Fibroblast of peridontal ligament (primary cell): ENCODE measurements around the gene B3GNT4.
"Not testable (repeated sequence)": the region's sequence is repeated elsewhere in the genome, so short reads cannot be mapped to it uniquely, and the experiment has no call there.

ENCODE experiments used
- DNase-seq: peaks from one replicate; pipeline ENCODE4 v3.0.0-alpha.2; 2010; ENCODE audit errors: extremely low read depth

The B3GNT4 gene

DNA sequence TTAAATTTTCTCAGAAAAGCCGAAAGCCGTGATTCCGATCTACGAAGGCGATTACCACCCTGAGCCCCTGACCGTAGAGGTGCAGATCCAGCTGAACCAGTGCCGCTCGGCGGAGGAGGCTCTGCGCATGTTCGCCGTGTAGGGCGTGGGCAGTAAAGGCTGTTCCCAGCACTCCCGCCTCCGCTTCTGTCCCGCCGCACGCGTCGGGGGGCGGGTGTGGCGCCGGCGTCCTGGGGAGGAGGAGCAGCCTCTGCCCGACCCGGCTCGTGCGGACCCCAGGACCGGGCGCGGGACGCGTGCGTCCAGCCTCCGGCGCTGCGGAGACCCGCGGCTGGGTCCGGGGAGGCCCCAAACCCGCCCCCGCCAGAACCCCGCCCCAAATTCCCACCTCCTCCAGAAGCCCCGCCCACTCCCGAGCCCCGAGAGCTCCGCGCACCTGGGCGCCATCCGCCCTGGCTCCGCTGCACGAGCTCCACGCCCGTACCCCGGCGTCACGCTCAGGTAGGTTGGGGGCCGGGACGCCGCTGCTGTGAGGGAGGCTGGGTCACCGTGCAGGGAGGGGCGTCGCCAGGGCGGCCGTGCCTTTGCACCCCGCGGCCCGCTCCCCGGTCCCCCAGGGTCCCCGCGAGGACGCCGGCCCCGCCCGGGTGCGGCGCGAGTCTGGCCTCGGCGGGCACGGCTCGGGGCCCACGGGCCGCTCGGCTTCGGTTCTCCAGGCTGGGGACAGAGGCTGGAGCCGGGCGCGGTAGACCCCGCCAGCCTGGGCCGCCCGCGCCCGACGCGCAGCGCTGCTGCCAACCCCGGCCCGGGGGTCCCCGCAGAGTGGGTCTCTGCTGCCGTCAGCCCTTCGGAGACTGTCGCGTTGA lies at the start of gene B3GNT4:
B3GNT4 (plus strand) TSS at position 409 of the 866 bp plus-strand sequence. CDS start 910 bp downstream, outside the sequence.
- DNase-seq = peak; percentile 25

DNA sequence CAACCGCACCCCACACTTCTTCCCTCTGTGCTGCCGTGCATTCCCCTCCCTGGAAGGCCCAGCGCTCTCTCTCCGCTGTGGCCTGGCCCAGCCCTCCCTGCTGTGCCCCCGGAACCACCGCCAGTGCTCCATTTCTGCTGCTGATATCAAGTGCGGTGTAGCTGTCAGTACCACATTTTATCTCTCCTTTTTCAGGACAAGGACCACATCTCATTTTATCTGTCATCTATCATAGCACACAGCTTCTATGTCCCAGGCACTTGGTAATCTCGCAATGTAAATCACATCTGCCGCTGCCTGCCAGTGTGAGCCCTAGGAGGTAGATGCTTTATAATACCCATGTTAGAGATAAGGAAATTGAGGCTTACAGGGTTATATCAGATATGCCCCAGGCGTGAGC lies 47.8 kb upstream of the B3GNT4 start:
- no peak for DNase-seq

DNA sequence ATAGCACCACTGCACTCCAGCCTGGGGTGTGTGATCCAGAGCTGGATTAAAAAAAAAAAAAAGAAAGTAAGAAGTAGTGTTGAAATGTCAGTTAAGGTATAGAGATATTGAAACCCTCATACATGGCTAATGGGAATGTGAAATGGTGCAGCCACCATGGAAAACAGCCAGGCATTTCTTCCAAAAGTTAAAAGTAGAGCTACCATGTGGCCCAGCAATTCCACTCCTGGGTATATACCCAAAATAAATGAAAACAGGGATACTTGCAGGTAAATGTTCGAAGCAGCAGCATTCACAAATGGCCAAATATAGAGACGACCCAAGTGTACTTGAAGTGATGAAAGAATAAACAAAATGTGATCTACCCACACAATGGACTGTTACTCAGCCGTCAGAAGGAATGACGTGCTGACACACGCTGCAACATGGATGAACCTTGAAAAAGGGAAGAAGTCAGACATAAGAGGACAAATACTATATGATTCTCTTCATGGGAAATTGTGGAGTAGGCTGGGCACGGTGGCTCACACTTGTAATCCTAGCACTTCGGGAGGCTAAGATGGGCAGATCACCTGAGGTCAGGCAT lies 44.7 kb upstream of the B3GNT4 start:
- DNase-seq = no peak

DNA sequence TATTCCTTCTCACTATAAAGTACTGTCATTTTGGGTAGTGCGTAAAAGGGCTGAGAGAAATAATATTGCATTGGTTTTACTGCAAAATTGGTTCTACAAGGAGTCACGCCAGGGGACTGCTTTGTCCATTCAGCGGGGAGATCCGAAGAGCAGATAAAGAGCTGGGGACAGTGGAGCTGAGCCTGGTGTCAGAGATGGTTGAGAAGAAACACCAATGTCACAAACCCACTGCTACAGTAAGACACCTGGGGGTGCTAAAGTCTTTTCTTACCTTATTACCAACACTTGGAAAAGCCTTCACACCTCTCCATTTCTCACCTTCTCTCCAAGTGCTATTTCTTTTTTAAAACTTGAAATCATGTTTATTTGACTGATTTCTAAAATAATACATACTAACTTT lies 43.6 kb upstream of the B3GNT4 start:
- no peak for DNase-seq

DNA sequence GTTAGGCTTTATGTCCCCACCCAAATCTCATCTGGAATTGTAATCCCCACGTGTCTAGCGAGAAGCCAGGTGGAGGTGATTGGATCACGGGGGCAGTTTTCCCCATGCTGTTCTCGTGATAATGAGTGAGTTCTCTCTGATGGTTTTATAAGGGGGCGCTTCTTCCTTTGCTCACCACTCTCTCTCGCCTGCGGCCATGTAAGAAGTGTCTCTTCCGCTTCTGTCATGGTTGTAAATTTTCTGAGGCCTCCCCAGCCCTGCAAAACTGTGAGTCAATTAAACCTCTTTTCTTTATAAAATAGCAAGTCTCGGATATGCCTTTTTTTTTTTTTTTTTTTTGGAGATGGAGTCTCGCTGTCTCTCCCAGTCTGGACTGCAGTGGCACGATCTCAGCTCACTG lies 42.7 kb upstream of the B3GNT4 start:
- DNase-seq = no peak

DNA sequence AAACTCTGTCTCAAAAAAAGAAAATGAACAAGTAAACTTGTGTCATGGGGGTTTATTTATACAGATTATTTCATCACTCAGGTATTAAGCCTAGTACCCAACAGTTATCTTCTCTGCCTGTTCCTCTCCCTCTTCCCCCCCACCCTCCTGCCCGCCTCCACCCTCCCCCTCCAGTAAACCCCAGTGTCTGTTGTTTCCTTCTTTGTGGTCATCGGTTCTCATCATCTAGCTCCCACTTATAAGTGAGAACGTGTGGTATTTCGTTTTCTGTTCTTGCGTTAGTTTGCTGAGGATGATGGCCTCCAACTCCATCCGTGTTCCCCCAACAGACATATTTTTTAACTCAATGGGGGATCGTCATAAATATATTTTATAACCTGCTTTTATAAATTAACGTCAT lies 41.8 kb upstream of the B3GNT4 start:
- no peak for DNase-seq

DNA sequence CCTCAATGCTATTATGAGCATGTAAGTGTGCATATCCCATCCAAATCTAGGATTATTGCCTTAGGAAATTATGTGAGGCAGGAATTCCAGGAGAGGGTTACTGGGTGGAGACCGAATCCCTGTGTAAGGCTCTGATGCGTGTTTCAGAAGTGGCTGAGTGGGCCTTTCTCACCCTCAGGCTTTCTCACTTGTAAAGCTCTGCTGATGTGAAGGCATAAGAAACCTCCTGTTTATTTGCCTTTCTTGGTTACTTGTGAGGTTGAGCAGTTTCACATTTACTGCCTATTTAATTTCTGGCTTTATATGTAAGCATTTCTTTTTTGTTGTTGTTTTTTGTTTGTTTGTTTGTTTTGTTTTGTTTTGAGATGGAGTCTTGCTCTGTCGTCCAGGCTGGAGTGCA lies 40.5 kb upstream of the B3GNT4 start:
- no peak for DNase-seq

DNA sequence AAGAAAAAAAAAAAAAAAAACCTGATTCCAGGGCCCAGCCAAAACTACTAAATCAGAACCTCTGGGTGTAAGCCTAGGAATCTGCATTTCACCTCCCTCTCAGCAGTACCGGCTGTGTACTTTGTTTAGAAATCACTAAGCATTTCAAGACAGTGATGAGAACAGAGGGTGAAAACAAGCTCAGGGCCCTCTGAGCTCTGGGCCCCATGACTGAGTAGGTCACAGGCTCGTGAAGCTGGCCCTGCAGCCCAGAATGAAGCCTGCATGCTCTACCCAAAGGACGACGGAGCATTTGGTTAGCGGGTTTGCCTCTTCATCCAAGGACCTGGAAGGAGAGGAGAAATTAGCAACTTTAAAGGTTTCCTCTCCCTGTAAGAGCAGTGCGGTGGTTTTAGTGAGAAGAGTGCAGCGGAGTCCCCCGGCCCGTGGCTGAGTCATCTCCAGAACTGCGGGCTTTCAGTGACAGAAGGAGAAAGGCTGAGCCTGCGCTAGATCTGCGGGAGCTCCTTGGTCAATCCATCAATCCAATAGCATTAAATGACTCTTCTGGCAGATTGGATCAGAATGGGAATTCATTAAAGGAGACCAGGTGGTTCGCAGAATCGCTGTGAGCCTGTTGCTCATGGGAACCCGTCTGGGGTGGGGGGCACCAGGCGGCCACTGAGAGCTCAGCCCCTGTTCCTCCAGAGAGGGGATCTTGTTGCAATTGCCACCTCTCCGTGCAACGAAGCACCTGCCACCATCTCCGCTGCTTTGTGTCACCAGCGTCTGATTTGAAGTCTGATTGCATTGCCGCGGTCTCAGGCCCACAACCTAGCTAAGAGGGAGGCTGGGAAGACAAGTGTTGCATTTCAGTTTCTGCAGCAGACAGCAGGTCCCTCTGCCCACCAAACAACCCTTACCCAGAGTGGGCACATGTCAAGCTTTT lies 36.8 kb upstream of the B3GNT4 start:
- no peak for DNase-seq

DNA sequence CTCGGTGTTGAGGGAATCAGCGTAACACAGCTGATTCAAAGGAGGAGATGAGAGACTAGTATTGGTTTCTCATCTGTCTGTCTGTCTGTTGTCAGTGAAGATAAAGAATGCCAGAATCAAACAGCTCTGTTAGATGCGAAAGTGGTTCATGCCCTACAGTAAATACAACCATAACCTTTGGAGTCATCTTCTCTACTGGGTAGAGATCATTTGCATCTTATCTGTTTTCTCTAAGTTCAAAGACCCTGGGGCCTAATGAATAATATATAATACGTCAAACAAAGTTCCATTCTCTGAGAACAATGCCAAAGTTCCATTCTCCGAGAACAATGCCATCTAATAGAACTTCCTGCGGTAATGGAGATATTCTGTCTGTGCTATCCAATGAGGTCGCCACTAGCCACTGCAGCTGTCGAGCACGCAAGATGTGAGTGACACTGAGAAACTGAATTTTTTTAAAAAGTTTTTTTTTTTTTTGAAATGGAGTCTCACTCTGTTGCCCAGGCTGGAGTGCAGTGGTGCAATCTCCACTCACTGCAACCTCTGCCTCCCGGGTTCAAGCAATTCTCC lies 36.1 kb upstream of the B3GNT4 start:
- DNase-seq = no peak

DNA sequence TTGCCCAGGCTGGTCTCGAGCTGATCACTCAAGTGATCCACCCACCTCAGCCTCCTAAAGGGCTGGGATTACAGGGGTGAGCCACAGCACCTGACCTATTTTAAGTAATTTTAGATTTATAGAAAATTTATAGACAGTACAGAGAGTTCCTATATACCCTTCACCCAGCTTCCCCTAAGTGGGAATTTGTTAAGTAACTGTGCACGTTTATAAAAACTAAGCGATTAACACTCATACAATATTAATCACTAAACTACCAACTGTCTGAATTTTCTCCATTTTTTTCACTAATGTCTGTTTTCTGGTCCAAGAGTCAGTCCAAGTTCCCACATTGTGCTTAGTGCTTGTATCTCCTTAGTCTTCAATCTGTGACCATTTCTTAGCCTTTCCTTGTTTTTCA lies 35.0 kb upstream of the B3GNT4 start:
- no peak for DNase-seq

DNA sequence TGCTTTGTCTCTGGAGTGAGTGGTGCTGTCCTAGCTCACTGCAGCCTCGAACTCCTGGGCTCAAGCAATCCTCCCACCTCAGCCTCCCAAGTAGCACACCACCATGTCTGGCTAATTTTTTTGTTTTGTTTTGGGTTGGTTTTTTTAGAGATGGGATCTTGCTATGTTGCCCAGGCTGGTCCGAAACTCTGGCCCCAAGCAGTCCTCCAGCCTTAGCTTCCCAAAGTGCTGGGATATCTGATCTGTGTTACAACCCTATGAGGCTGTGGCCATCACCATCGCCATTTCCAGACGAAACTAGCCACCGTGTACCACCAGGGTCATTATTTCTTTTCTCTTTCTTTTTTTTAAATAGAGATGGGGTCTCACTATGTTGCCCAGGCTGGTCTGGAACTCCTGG lies 32.1 kb upstream of the B3GNT4 start:
- DNase-seq = no peak

DNA sequence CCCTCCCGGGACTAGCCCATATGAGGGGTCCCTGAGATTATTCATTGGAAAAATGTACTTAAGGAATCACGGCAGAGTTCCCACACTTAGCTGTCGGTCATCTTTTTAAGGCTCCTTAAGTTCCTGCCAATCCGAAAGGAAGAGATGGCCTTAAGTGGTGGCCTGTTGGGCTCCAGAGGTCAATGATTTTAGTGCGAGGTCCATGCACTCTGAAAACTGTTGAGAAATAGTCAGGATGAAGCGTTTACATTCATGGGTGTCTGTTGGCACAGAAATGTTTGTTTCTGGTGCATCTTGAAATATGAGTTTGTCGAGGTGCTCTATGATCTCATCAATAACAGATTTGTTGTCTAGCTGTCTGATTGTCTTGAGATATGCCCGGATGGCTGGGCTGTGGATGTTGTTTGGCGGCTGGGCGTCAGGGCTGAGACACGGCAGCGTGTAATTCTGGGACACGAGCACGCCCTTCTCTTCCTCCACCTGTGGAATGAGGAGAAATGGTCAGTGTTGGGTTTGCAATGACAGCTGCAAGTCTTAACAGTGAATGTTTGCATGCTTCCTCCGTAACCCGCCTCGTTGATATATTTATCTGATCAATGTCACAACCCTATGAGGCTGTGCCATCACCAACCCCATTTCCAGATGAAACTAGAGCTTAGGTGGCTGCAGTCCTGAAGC lies 31.1 kb upstream of the B3GNT4 start:
- DNase-seq = no peak

DNA sequence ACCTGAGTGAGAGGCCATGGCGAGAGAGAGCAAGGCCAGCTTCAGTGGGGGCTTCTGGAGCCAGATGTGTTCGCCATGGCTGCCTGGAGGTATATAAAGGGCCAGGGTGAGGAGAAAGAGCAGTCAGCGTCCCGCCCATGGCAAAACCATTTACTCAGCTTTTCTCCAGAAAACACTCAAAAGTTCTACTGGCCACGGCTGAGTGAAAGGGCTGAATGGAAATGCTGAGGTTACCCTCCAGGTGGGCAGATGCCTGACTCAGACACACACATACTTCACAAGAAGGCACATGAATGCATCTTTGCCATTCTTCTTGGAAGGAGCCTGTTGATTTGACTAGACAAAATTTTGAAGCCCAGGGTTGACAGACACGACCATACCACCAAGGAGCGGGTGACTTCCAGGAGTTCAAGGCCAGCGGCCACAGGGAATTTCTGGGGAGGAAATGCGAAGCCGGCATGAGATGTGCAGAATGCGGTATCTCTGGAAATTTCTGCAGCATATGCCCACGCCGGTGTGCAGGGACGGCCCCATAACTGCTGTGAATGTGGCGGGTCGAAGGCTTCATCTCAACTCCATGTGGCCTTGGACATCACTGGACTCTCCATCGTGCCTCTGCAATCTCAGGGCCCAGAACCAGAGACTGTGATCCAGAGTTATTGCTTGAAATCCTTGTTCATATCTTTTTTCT lies 29.2 kb upstream of the B3GNT4 start, which contains the start of gene IL31:
IL31 (minus strand) TSS at position 67 of the 691 bp plus-strand sequence; CDS start at position 18, 49 bp downstream.
- DNase-seq = no peak

DNA sequence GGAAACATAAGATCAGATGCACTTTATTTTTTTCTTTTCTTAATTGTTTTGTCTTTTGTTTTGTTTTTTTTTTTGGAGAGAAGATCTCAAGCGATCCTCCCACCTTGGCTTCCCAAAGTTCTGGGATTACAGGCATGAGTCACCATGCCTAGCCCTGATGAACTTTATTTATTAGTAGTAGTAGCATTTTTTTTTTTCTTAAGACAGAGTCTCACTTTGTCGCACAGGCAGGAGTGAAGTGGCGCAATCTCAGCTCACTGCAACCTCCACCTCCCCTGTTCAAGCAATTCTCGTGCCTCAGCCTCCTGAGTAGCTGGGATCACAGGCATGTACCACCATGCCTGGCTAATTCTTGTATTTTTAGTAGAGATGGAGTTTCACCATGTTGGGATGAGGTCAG lies 27.0 kb upstream of the B3GNT4 start:
- DNase-seq = not testable (repeated sequence)

DNA sequence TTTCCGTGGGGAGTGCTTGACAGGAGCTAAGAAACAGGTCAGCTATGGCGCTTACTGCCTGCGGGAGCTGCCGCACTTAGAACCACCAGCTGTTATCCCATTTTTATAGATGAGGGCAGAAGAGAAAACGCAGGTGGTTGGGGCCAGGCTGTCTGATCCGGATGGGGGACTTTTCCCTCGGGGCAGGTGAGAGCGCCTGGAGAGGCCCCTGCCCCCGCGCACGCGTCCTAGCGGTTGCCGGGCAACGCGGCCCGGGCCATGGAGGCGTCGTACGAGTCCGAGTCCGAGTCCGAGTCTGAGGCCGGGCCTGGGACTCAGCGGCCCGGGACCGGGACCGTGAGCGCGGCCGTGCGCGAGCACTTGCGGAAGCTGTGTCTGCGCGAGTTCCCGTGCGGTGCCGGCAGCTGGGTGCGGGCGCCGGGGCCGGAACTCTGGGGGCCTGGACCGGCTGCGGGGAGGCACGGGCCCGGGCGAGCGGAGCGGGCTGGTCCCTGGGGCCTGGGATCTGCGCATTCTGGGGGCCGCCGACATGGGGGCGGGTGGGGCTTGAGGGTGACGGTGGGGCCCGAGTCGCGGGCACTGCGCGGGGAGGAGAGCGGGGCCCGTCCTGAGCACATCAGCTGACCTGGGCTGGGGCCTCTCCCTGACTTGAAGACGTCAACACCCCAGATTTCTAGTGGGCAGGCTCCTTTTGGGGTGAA lies 20.5 kb upstream of the B3GNT4 start, which contains the start of gene LRRC43:
LRRC43 (plus strand) TSS at position 237 of the 701 bp plus-strand sequence; CDS start at position 259, 22 bp downstream.
- no peak for DNase-seq

DNA sequence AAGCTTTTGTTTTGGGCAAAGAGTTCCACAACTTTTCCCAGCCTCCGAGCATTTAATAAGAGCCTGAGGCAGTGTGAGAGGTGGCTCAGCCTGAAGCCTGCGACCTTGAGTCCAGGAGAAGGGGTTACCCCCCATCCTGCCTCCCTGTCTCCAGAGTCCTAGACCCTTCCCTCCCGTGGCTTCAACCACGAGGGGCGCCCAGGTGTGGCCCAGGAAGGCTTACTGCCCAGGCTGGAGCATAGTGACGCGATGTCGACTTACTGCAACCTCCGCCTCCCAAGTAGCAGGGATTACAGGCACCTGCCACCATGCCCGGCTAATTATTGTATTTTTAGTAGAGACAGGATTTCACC lies 19.9 kb upstream of the B3GNT4 start:
- no peak for DNase-seq

DNA sequence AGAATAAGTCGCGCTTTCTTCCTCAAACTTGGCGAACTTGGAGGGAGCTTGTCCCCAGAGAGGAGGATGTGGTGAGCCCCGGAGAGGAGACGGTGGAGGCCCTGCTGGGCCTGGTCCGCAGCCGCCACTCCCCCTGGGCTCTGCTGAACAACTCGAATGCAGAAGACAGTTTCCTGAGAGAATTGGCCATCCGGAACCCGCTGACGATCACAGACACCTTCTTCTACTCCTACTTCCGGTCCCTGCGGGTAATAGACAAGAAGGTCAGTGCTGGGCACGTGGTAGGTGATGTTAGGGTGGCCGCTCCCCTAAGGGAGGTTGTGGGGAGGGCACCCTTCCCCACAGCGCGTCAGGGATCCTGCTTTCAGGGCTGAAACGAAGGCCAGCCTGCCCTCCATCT lies 19.0 kb upstream of the B3GNT4 start:
- DNase-seq = no peak

DNA sequence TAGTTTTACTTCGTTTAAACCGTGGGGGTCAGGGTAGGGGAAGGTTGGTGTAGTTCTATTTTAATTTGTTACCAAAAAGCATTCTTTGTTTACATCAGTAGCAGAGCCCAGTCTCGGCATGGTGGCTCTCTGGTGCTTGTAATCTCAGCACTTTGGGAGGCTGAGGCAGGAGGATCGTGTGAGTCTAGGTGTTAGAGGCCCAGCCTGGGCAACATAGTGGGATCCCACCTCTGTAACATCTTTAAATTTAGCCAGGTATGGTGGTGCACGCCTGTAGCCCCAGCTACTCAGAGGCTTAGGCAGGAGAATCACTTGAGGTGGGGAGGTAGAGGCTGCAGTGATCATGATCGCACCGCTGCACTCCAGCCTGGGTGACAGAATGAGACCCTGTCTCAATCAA lies 18.4 kb upstream of the B3GNT4 start:
- no peak for DNase-seq

DNA sequence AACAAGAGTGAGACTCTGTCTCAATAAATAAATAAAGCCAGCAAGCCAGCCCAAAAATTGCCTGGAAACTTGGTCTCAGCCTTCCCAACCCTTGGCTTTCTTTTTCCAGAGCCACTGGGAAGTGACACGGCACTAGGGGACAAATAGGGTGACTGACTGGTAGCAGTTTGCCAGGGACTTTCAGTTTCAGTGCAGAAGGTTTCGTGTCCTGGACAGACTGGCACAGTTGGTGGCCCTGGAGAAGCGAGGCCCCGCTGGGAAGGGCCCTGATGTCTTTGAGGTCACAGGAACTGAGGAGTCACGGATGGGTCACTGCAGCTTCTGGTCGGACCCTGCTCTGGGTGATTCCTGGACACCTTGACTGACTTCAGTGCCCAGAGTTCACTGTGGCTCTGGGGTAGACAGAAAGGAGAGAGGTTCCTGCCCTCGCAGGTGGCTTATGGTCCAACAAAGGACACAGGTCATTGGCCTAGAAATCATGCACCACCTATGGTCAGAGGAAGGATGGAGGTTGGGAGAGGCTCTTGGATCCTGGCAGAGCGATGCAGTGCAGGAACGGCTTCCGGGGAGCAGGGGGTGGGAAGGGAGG lies 17.9 kb upstream of the B3GNT4 start:
- DNase-seq = no peak

DNA sequence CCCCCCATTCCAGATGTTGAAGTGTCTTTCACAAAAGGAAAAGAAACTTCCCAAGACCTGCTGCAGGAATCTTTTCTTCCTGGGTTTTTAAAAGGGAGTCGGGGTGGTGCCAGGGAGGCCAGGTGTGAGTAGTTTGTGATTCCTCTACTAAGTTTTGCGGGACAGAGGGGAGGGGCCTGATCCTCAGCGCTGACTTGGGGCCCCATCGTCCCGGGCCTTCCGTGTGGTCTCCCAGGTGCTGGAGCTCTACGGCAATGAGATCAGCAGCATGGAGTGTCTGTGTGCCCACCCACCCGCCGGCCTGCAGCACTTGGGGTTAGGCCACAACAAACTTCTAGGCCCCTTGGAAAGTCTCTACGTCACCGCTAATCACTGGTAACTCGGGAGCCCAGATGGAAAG lies 16.0 kb upstream of the B3GNT4 start:
- DNase-seq = no peak
